AG10803 (cell line): Measurements from ENCODE around the gene PFKP.

Source experiments
- DNase-seq: peaks from one replicate; pipeline ENCODE4 v3.0.0; 2010; ENCODE audit warnings: low read depth
- H3K4me3 ChIP-seq: 2 replicates; pipeline ENCODE4 v1.5.1; 2011; ENCODE audit warnings: mild to moderate bottlenecking, low read length, control low read depth
- TF ChIP-seq, protein P1 (sequence below): conservative IDR thresholded peaks from 2 replicates; pipeline ENCODE4 v1.5.1; 2011; ENCODE audit warnings: mild to moderate bottlenecking, low read length, control low read depth, inconsistent platforms

The PFKP gene

GRCh38 chr10:3109196-3109595 is 41.8 kb downstream of the PFKP start:
- TF ChIP-seq, protein P1, sequence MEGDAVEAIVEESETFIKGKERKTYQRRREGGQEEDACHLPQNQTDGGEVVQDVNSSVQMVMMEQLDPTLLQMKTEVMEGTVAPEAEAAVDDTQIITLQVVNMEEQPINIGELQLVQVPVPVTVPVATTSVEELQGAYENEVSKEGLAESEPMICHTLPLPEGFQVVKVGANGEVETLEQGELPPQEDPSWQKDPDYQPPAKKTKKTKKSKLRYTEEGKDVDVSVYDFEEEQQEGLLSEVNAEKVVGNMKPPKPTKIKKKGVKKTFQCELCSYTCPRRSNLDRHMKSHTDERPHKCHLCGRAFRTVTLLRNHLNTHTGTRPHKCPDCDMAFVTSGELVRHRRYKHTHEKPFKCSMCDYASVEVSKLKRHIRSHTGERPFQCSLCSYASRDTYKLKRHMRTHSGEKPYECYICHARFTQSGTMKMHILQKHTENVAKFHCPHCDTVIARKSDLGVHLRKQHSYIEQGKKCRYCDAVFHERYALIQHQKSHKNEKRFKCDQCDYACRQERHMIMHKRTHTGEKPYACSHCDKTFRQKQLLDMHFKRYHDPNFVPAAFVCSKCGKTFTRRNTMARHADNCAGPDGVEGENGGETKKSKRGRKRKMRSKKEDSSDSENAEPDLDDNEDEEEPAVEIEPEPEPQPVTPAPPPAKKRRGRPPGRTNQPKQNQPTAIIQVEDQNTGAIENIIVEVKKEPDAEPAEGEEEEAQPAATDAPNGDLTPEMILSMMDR, result no peak
- DNase-seq, result no peak
- no peak overlapping the region for H3K4me3 ChIP-seq

- no peak for DNase-seq
- no peak overlapping the region for H3K4me3 ChIP-seq
- TF ChIP-seq, protein P1, result no peak
These were observed 42.3 kb downstream of the PFKP start for GRCh38 chr10:3109633-3110032.

DNA sequence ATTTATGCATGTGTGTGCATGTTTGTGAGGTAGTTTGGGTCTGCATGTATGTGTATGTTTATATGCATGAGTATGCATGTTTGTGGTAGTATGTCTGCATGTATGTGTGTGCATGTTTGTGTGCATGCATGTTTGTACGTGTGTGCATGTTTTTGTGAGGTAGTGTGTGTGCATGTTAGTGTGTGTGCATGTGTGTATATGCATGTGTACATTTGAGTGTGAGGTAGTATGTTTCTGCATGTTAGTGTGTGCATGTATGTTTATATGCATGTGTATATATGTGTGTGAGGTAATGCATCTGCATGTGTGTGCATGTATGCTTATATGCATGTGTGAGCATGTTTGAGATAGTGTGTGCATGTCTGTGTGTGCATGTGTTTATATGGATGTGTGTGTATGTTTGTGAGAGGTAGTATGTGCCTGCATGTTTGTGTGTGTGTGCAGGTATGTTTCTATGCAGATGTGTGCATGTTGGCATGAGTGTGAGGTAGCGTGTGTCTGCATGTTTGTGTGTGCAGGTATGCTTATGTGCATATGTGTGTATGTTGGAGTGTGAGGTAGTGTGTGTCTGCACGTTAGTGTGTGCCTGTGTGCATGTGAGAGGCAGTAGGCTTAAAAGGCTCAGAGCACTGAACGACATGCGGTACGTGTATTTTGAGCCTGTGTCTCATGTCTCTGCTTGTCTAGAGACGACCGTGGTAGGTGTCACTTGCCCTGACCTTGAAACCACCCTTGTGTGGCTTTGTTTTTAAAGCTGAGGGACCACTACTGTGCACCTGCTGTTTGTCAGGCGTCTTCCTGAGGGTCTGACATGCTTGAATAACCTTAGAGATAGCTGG is 43.7 kb downstream of the PFKP start:
- TF ChIP-seq, protein P1, result no peak

DNA sequence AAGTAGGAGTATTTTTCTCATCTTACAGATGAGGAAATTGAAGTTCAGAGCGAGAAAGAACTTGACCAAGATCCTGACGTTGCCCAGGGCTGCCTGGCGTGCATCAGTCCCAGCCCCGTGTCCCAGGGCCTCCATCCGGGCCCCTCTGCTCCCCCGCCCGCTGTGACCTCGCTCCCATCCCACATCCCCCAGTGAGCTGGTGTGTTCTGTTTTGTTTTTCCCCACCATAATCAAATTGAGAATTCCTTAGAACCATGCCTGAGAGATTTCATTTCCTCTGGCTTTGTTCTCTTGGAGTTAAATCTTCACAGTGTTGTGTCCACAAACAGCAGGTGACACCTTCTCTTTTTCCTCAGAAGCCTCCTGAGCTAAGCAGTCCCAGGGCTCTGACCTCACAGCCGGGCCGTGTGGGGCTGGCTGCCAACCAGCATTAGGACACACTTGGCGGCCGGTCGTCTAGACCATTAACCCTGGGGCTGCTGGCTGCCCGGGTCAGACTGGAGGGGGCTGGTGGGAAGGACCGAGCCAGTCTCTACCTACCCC is 44.3 kb downstream of the PFKP start:
- TF ChIP-seq, protein P1, result no peak
- DNase-seq, result no peak
- no peak overlapping the region for H3K4me3 ChIP-seq

More for the DNA sequence above, 43.7 kb downstream of the PFKP start:
- no peak overlapping the region for H3K4me3 ChIP-seq
- no peak for DNase-seq

DNA sequence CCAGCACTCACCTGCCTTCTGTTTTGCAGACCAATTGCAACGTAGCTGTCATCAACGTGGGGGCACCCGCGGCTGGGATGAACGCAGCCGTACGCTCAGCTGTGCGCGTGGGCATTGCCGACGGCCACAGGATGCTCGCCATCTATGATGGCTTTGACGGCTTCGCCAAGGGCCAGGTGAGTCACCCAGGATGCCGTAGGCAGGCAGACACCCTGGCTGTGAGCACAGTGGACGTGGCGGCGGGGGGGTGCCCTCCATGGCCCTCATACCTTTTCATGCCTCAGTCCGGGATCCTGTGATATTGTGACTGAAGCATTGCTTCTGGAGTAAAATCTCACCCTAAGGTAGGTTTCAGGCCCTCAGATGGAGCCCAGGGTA is 46.0 kb downstream of the PFKP start:
- H3K4me3 ChIP-seq, result no peak overlapping the region
- TF ChIP-seq, protein P1, result no peak
- DNase-seq, result no peak

GRCh38 chr10:3115685-3116084 is 48.3 kb downstream of the PFKP start:
- H3K4me3 ChIP-seq, result no peak overlapping the region
- DNase-seq, result no peak
- TF ChIP-seq, protein P1, result no peak
